Spleen (tissue), 7 donors: ENCODE measurements around the gene RRAGA.

Source experiments
- POLR2A ChIP-seq, 3 donors: fragments of 450-650 bp; IDR thresholded peaks; one replicate each; pipeline ENCODE4 v1.5.1; 2017; ENCODE audit warnings: antibody characterized with exemption in 3 of 3, mild to moderate bottlenecking in 1 of 3
- TF ChIP-seq, protein P1 (sequence below), 11 experiments: fragments of 200-600 bp in 7 of 11; fragments of 450-650 bp in 4 of 11; sonication (generic) in 4 of 11; IDR thresholded peaks in 8 of 11; conservative IDR thresholded peaks in 3 of 11; 1 replicate in 7 of 11; 2 replicates in 4 of 11; pipeline versions ENCODE4 v1.4.0 to v1.8.0; 2016 to 2021; ENCODE audit warnings: antibody characterized with exemption in 11 of 11, inconsistent platforms in 4 of 11, mild to moderate bottlenecking in 1 of 11
- donor health status: DM: no; HTN: no; CAD: no; lungs with moderate emphysema.
- donor health status: DM: no; HTN: no; CAD: no.
- donor health status: DM: no; HTN: no; CAD: no.

GRCh38 chr9:19087106-19088000 is 38.1 kb downstream of the RRAGA start:
- TF ChIP-seq, protein P1, sequence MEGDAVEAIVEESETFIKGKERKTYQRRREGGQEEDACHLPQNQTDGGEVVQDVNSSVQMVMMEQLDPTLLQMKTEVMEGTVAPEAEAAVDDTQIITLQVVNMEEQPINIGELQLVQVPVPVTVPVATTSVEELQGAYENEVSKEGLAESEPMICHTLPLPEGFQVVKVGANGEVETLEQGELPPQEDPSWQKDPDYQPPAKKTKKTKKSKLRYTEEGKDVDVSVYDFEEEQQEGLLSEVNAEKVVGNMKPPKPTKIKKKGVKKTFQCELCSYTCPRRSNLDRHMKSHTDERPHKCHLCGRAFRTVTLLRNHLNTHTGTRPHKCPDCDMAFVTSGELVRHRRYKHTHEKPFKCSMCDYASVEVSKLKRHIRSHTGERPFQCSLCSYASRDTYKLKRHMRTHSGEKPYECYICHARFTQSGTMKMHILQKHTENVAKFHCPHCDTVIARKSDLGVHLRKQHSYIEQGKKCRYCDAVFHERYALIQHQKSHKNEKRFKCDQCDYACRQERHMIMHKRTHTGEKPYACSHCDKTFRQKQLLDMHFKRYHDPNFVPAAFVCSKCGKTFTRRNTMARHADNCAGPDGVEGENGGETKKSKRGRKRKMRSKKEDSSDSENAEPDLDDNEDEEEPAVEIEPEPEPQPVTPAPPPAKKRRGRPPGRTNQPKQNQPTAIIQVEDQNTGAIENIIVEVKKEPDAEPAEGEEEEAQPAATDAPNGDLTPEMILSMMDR (IDR thresholded peaks at IDR 0.05 in 8 of 11, conservative IDR thresholded peaks at IDR 0.05 in 3 of 11): no peak
- no peak for TF ChIP-seq POLR2A (IDR thresholded peaks at IDR 0.05)
